Left lung (tissue), 10 donors: Measurements from ENCODE around the gene SLC2A14. TPM values are rescaled to one million over a fixed set of nuclear protein-coding genes. Genes with fewer than 3 reads are reported as not detected.

Experiments
- ATAC-seq: fragments of 200-7000 bp; cut with Tn5 transposase; one replicate; pipeline ENCODE4 v1.9.1; 2020; ENCODE audit warnings: moderate library complexity
- DNase-seq, 4 donors: peaks; one replicate each; pipeline ENCODE4 v3.0.0-alpha.2; 2013 to 2020
- H3K27ac ChIP-seq, 2 donors: fragments of 200-600 bp; sonication (generic) in 1 of 2; one replicate each; pipeline versions ENCODE4 v1.5.0 to v1.8.0; 2020 to 2021
- H3K27me3 ChIP-seq, 2 donors: fragments of 200-600 bp; sonication (generic) in 1 of 2; one replicate each; pipeline versions ENCODE4 v1.5.0 to v1.8.0; 2020 to 2021
- H3K36me3 ChIP-seq, 2 donors: fragments of 200-600 bp; sonication (generic) in 1 of 2; one replicate each; pipeline versions ENCODE4 v1.5.0 to v1.8.0; 2020 to 2021
- H3K4me1 ChIP-seq, 2 donors: fragments of 200-600 bp; one replicate each; pipeline ENCODE4 v1.8.0; 2021
- H3K4me3 ChIP-seq, 2 donors: fragments of 200-600 bp; sonication (generic) in 1 of 2; one replicate each; pipeline versions ENCODE4 v1.5.0 to v1.8.0; 2020 to 2021; ENCODE audit warnings: mild to moderate bottlenecking in 1 of 2
- H3K9me3 ChIP-seq, 2 donors: fragments of 200-600 bp; sonication (generic) in 1 of 2; one replicate each; pipeline versions ENCODE4 v1.5.0 to v1.8.0; 2020 to 2021
- intact Hi-C, 2 donors: fragments of 100-400 bp; cut with DNase I; formaldehyde crosslinking; loops; one replicate each; pipeline versions ENCODE4 v1.11.2 to v1.14.2; 2022
- polyA plus RNA-seq, 6 donors: library from polyadenylated mRNA; unstranded; fragments of 120-200 nt; gene quantifications; one replicate each; pipeline ENCODE4 v1.2.1, GENCODE V29; 2013; ENCODE audit not compliant: insufficient read length in 6 of 6
- total RNA-seq, 2 donors: library from RNA; stranded (reverse); fragmentation: NEBNext Ultra II Directional; extraction: Animal tissue kit (Norgen Biotek cat#: 25700); gene quantifications; one replicate each; pipeline ENCODE4 v1.2.1, GENCODE V29; 2021
- TF ChIP-seq, protein P1 (sequence below), 2 donors: fragments of 200-600 bp; sonication (generic) in 1 of 2; IDR thresholded peaks; one replicate each; pipeline versions ENCODE4 v1.5.0 to v1.8.0; 2021; ENCODE audit warnings: antibody characterized with exemption in 2 of 2
- donor health status: DM: no; HTN: yes; CAD: no.
- donor health status: DM: no; HTN: no; CAD: no.

The SLC2A14 gene
- total and polyA plus RNA-seq, 8 donors: 0.10 to 2.5 (median 0.73) TPM

DNA sequence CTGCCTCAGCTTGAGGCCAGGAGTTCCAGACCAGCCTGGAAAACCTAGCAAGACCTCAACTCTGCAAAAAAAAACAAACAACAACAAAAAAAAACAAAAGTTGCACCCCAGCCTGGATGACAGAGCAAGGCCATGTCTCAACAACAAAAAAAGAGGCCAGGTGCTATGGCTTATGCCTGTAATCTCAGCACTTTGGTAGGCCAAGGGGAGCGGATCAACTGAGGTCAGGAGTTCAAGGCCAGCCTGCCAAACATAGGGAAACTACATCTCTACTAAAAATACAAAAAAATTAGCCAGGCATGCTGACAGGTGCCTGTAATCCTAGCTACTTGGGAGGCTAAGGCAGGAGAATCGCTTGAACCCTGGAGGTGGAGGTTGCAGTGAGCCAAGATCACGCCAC is 6.5 kb upstream of the SLC2A14 start:
- Histone ChIP-seq H3K9me3 (no peaks in the 10 kb centered on the region), H3K27ac (no peak overlapping the region), H3K27me3 (peaks cover 0 to 2% of the 10 kb centered on the region in 2 donors), H3K4me1 (no peaks in the 10 kb centered on the region), H3K36me3 (no peaks in the 10 kb centered on the region), H3K4me3 (no peak overlapping the region)
- ATAC-seq: no peak
- DNase-seq: no peak
- TF ChIP-seq, protein P1, sequence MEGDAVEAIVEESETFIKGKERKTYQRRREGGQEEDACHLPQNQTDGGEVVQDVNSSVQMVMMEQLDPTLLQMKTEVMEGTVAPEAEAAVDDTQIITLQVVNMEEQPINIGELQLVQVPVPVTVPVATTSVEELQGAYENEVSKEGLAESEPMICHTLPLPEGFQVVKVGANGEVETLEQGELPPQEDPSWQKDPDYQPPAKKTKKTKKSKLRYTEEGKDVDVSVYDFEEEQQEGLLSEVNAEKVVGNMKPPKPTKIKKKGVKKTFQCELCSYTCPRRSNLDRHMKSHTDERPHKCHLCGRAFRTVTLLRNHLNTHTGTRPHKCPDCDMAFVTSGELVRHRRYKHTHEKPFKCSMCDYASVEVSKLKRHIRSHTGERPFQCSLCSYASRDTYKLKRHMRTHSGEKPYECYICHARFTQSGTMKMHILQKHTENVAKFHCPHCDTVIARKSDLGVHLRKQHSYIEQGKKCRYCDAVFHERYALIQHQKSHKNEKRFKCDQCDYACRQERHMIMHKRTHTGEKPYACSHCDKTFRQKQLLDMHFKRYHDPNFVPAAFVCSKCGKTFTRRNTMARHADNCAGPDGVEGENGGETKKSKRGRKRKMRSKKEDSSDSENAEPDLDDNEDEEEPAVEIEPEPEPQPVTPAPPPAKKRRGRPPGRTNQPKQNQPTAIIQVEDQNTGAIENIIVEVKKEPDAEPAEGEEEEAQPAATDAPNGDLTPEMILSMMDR (IDR thresholded peaks at IDR 0.05): no peak
- intact Hi-C loops: no loop called here

DNA sequence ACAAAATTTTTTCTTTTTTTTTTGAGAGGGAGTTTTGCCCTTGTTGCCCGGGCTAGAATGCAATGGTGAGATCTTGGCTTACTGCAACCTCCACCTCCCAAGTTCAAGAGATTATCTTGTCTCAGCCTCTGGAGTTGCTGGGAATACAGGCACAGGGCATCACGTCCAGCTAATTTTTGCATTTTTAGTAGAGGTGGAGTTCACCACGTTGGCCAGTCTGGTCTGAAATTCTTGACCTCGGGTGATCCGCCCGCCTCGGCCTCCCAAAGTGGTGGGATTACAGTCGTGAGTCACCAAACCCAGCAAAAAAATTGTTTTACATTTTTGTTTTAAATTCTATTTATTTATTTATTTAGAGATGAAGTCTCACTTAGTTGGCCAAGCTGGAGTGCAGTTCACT is 4.7 kb upstream of the SLC2A14 start:
- Histone ChIP-seq H3K27ac (no peak overlapping the region), H3K4me1 (no peaks in the 10 kb centered on the region), H3K9me3 (no peaks in the 10 kb centered on the region), H3K4me3 (no peak overlapping the region), H3K27me3 (peaks cover 11 to 20% of the 10 kb centered on the region in 2 donors), H3K36me3 (no peaks in the 10 kb centered on the region)
- ATAC-seq (no peak), DNase-seq (no peak)
- TF ChIP-seq, protein P1 (IDR thresholded peaks at IDR 0.05): no peak
- intact Hi-C loops: no loop called here

DNA sequence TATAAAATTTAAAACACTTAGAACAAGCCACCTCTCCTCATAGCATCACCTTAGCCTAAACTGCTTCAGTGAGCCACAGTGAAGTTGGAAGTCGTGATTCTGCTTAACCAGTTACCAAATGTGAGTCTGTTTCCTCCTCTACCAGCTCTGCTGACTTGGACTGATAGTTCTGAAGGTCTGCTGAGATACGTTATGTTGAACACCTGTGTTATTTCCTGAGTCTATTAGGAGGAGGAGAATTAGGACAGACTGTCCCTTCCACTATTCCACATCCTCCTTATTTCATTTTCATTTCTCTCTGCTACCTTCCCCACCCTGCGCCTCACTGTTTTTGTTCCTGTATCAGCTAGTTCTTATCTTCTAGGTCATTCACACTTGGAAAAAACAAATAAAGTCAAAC is 2.4 kb downstream of the SLC2A14 start:
- no peak for DNase-seq
- no peak overlapping the region for H3K27ac ChIP-seq
- no peaks in the 10 kb centered on the region for H3K9me3 ChIP-seq
- TF ChIP-seq, protein P1 (IDR thresholded peaks at IDR 0.05): no peak
- no peaks in the 10 kb centered on the region for H3K36me3 ChIP-seq
- peaks cover 16 to 39% of the 10 kb centered on the region in 2 donors for H3K27me3 ChIP-seq
- no peaks in the 10 kb centered on the region for H3K4me1 ChIP-seq
- intact Hi-C loops: no loop called here
- ATAC-seq: no peak
- no peak overlapping the region for H3K4me3 ChIP-seq

DNA sequence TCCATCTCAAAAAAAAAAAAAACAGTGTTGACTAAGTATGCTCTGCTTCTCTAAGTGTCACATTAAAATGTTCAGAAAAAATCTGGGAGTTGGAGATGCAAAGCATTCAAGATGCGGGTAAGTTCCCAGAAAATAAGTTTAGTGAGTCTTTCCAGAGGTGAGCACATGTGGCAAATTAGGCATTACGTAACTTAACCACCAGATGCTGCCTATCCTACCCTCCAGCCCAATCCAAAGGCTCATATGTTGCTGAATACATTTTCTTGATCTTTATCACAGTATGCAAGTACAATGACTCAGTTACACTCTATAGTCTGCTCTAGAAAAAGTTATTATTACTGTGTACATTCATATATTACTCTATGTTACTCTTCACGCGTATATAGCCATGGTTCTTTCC is 3.6 kb downstream of the SLC2A14 start:
- no peaks in the 10 kb centered on the region for H3K4me1 ChIP-seq
- intact Hi-C loops: no loop called here
- no peak for ATAC-seq
- H3K27me3 ChIP-seq: peaks cover 16 to 36% of the 10 kb centered on the region in 2 donors
- H3K4me3 ChIP-seq: no peak overlapping the region
- H3K9me3 ChIP-seq: no peaks in the 10 kb centered on the region
- TF ChIP-seq, protein P1 (IDR thresholded peaks at IDR 0.05): no peak
- no peaks in the 10 kb centered on the region for H3K36me3 ChIP-seq
- no peak overlapping the region for H3K27ac ChIP-seq
- no peak for DNase-seq

DNA sequence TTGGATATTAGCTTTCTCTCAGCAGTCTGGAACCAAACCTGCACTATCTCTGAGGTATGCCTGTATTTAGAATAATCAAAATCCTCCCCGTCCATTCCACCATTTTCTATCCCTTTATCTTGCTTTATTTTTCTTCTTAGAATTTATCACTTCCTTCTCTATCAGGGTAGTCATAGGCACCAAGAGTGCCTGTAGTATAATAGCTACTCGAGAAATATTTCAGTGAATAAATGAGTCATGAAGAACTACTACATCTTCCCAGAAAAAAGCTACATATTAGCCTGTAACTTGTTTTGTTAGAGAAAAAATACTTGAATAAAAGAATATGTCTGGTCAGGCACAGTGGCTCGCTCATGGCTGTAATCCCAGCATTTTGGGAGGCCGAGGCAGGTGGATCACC is 4.3 kb downstream of the SLC2A14 start:
- intact Hi-C loops: no loop called here
- Histone ChIP-seq H3K27me3 (peaks cover 14 to 29% of the 10 kb centered on the region in 2 donors), H3K4me1 (no peaks in the 10 kb centered on the region), H3K9me3 (no peaks in the 10 kb centered on the region), H3K4me3 (no peak overlapping the region), H3K27ac (no peak overlapping the region), H3K36me3 (no peaks in the 10 kb centered on the region)
- ATAC-seq (no peak), DNase-seq (no peak)
- TF ChIP-seq, protein P1 (IDR thresholded peaks at IDR 0.05): no peak
